Measurements from ENCODE around the gene SRSF2. TPM values are rescaled to one million over a fixed set of nuclear protein-coding genes. Genes with fewer than 3 reads are reported as not detected.
A peak's percentile ranks its signal among the peaks of the same experiment; 100 is the strongest.

Gene SRSF2
- total and polyA plus RNA-seq, 4 donors, result 136 to 251 (median 193) TPM

DNA sequence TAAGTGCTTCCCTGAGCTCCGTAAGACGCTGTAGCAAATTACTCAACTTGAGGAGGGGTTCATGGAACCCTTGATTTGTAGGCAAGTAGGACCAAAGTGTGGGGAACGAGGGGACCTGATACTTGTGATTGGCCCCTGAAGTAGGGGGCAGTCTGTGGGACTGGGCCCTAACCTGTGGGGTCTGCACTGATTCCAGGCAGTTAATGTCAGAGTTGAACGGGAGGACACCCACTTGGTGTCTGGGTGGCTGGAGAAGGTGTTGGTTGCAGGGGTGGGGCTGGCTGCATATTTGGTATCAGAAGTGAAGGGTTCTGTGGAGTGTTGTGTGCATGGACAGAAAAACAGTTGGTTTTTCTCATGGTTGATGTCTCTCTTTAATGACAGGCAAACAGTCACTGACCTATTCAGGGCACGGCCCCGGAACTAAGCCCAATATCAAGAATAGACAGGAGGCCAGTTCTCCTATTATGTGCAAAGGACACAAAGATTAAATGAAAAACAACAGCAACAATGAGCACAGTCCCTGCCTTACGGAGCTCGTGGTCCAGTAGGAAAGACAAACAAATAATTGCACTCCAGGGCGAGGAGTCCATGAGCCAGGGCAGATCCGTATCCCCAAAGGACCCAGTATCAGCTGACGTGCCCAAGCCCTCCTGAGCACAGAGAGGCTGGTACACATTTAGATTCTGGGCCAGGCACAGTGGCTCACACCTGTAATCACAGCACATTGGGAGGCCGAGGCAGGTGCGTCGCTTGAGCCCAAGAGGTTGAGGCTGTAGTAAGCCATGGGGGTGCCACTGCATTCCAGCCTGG lies 45.5 kb downstream of the SRSF2 start:
- WGBS, 2 donors, result 92 to 95% methylated on average over 14 of the region's 14 CpGs
- Histone ChIP-seq H3K9ac (ENCODE audit: insufficient read depth in 1 of 2, low read length in 2 of 2) (no peak overlapping the region), H3K4me1 (ENCODE audit: control insufficient read depth in 5 of 5, insufficient read depth in 5 of 5, low read length in 5 of 5) (peaks cover 4 to 49% (median 24%) of the 10 kb centered on the region in 5 donors), H3K9me3 (ENCODE audit: control insufficient read depth in 4 of 4, insufficient read depth in 3 of 4, low read length in 3 of 4) (peaks cover 0 to 2% (median 0%) of the 10 kb centered on the region in 4 donors), H3K27me3 (ENCODE audit: control insufficient read depth in 3 of 3, insufficient read depth in 3 of 3, low read length in 2 of 3) (no peaks in the 10 kb centered on the region), H3K36me3 (ENCODE audit: control insufficient read depth in 4 of 4, insufficient read depth in 4 of 4, low read length in 4 of 4) (peaks cover 0 to 15% (median under 1%) of the 10 kb centered on the region in 4 donors), H3K27ac (ENCODE audit: low read depth in 1 of 2, low read length in 1 of 2) (peak overlapping the region; percentile 33 to 43), H3K4me3 (no peak overlapping the region)
- ATAC-seq (ENCODE audit: insufficient read depth, low FRiP score) (no peak), DNase-seq (no peak)
- TF ChIP-seq, protein P1, sequence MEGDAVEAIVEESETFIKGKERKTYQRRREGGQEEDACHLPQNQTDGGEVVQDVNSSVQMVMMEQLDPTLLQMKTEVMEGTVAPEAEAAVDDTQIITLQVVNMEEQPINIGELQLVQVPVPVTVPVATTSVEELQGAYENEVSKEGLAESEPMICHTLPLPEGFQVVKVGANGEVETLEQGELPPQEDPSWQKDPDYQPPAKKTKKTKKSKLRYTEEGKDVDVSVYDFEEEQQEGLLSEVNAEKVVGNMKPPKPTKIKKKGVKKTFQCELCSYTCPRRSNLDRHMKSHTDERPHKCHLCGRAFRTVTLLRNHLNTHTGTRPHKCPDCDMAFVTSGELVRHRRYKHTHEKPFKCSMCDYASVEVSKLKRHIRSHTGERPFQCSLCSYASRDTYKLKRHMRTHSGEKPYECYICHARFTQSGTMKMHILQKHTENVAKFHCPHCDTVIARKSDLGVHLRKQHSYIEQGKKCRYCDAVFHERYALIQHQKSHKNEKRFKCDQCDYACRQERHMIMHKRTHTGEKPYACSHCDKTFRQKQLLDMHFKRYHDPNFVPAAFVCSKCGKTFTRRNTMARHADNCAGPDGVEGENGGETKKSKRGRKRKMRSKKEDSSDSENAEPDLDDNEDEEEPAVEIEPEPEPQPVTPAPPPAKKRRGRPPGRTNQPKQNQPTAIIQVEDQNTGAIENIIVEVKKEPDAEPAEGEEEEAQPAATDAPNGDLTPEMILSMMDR (IDR thresholded peaks at IDR 0.05; ENCODE audit: control extremely low read depth, extremely low read depth), result no peak

DNA sequence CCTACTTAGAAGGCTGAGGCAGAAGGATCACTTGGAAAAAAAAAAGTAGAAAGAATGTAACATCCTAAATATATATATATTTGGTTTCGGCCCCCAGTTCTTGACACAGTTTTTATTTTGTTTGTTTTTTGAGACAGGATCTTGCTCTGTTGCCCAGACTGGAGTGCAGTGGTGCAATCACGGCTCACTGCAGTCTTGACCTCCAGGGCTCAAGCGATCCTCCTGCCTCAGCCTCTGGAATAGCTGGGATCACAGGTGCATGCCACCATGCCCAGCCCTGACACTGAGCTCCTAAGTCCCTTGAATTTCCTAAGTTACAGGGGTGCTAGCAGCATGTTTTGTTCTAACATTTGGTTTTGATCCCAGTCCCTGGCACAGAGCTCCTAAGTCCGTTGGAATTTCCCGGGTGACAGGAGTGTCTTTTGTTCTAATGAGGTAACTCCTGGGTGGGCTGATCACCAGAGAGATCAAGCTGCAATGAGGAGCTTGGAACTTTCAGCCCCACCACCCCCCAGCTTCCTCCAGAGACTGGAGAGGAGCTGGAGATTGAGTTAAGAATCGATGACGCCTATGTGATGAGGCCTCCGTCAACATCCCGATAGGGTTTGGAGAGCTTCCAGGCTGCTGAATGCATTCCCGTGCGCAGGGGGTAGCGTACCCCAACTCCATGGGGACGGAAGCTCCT lies 46.4 kb downstream of the SRSF2 start:
- peaks cover 0 to 2% (median 0%) of the 10 kb centered on the region in 4 donors for H3K9me3 ChIP-seq (ENCODE audit: control insufficient read depth in 4 of 4, insufficient read depth in 3 of 4, low read length in 3 of 4)
- TF ChIP-seq, protein P1 (IDR thresholded peaks at IDR 0.05; ENCODE audit: control extremely low read depth, extremely low read depth), result no peak
- H3K36me3 ChIP-seq (ENCODE audit: control insufficient read depth in 4 of 4, insufficient read depth in 4 of 4, low read length in 4 of 4), result peaks cover 0 to 16% (median 0%) of the 10 kb centered on the region in 4 donors
- H3K4me1 ChIP-seq (ENCODE audit: control insufficient read depth in 5 of 5, insufficient read depth in 5 of 5, low read length in 5 of 5), result peaks cover 0 to 49% (median 23%) of the 10 kb centered on the region in 5 donors
- no peak overlapping the region for H3K27ac ChIP-seq (ENCODE audit: low read depth in 1 of 2, low read length in 1 of 2)
- 88 to 93% methylated on average over 13 of the region's 13 CpGs for WGBS, 2 donors
- no peaks in the 10 kb centered on the region for H3K27me3 ChIP-seq (ENCODE audit: control insufficient read depth in 3 of 3, insufficient read depth in 3 of 3, low read length in 2 of 3)
- DNase-seq, result no peak
- no peak overlapping the region for H3K4me3 ChIP-seq
- H3K9ac ChIP-seq (ENCODE audit: insufficient read depth in 1 of 2, low read length in 2 of 2), result no peak overlapping the region
- ATAC-seq (ENCODE audit: insufficient read depth, low FRiP score), result no peak

DNA sequence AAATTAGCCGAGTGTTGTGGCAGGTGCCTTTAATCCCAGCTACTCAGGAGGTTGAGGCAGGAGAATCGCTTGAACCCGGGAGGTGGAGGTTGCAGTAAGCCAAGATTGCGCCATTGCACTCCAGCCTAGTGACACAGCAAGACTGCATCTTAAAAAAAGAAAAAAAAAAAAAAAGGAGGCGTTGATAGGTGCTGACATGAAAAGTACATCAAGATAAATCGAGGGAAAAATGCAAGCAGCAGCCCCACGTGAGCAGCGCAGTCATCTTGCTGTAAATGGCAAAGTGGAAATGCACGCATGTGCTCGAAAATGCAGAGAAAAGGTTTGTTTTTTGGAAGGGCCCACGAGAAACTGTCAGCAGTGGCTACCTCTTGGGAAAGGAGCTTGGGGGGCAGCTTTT lies 47.3 kb downstream of the SRSF2 start:
- H3K27me3 ChIP-seq (ENCODE audit: control insufficient read depth in 3 of 3, insufficient read depth in 3 of 3, low read length in 2 of 3), result no peaks in the 10 kb centered on the region
- TF ChIP-seq, protein P1 (IDR thresholded peaks at IDR 0.05; ENCODE audit: control extremely low read depth, extremely low read depth), result no peak
- peak overlapping the region in 1 of 2 donors; percentile 27 for H3K27ac ChIP-seq (ENCODE audit: low read depth in 1 of 2, low read length in 1 of 2)
- 82 to 89% methylated on average over 11 of the region's 11 CpGs for WGBS, 2 donors
- H3K4me3 ChIP-seq, result no peak overlapping the region
- no peak overlapping the region for H3K9ac ChIP-seq (ENCODE audit: insufficient read depth in 1 of 2, low read length in 2 of 2)
- H3K4me1 ChIP-seq (ENCODE audit: control insufficient read depth in 5 of 5, insufficient read depth in 5 of 5, low read length in 5 of 5), result peaks cover 0 to 49% (median 23%) of the 10 kb centered on the region in 5 donors
- H3K9me3 ChIP-seq (ENCODE audit: control insufficient read depth in 4 of 4, insufficient read depth in 3 of 4, low read length in 3 of 4), result no peaks in the 10 kb centered on the region
- H3K36me3 ChIP-seq (ENCODE audit: control insufficient read depth in 4 of 4, insufficient read depth in 4 of 4, low read length in 4 of 4), result peaks cover 0 to 23% (median 0%) of the 10 kb centered on the region in 4 donors
- ATAC-seq (ENCODE audit: insufficient read depth, low FRiP score) (no peak), DNase-seq (no peak)

Data from lung (tissue), 12 donors.